Osteoblast (primary cell): ENCODE measurements around the gene DNAH6. TPM values are rescaled to one million over a fixed set of nuclear protein-coding genes. Genes with fewer than 3 reads are reported as not detected.

Experiments used
- DNase-seq: peaks from one replicate; pipeline ENCODE4 v3.0.0; 2011; ENCODE audit warnings: low spot score, mixed read lengths; ENCODE audit not compliant: insufficient read length; ENCODE audit errors: missing footprints
- H2AFZ ChIP-seq: 2 replicates; pipeline ENCODE4 v1.6.0; 2011; ENCODE audit warnings: mild to moderate bottlenecking, low read length
- H3K27ac ChIP-seq: 2 replicates; pipeline ENCODE4 v1.5.1; 2011; ENCODE audit warnings: mild to moderate bottlenecking, low read depth, low read length, moderate library complexity
- H3K27me3 ChIP-seq: 2 replicates; pipeline ENCODE4 v1.6.0; 2012; ENCODE audit warnings: mild to moderate bottlenecking, control low read depth, inconsistent platforms, low read length, moderate library complexity; ENCODE audit not compliant: insufficient read depth
- H3K36me3 ChIP-seq: 2 replicates; pipeline ENCODE4 v1.5.1; 2011; ENCODE audit warnings: mild to moderate bottlenecking, low read length, control low read depth, moderate library complexity; ENCODE audit not compliant: insufficient read depth
- H3K4me1 ChIP-seq: 2 replicates; pipeline ENCODE4 v1.5.1; 2011; ENCODE audit warnings: mild to moderate bottlenecking, low read length, control low read depth, moderate library complexity; ENCODE audit not compliant: insufficient read depth
- H3K4me2 ChIP-seq: 2 replicates; pipeline ENCODE4 v1.6.0; 2011; ENCODE audit warnings: mild to moderate bottlenecking, low read length; ENCODE audit not compliant: insufficient read depth
- H3K4me3 ChIP-seq: fragments of 200-600 bp; sonication (generic); 3 replicates; pipeline ENCODE4 v1.5.1; 2012; ENCODE audit warnings: mild to moderate bottlenecking, low read length, inconsistent platforms; ENCODE audit not compliant: insufficient read depth
- H3K79me2 ChIP-seq: 2 replicates; pipeline ENCODE4 v1.6.0; 2012; ENCODE audit warnings: mild to moderate bottlenecking, low read length, control low read depth, inconsistent platforms; ENCODE audit not compliant: insufficient read depth
- H3K9me3 ChIP-seq: 2 replicates; pipeline ENCODE4 v1.5.1; 2011; ENCODE audit warnings: low read depth, low read length, control low read depth
- H4K20me1 ChIP-seq: 2 replicates; pipeline ENCODE4 v1.6.0; 2012; ENCODE audit warnings: mild to moderate bottlenecking, low read length, control low read depth; ENCODE audit not compliant: insufficient read depth
- total RNA-seq: library from RNA; depleted of rRNA; stranded (reverse); fragments of >200 nt; gene quantifications from 2 replicates; pipeline ENCODE4 v1.2.3, GENCODE V29; 2012
- TF ChIP-seq, protein P1 (sequence below): IDR thresholded peaks from 2 replicates; pipeline ENCODE4 v1.5.1; 2011; ENCODE audit warnings: mild to moderate bottlenecking, low read depth, low read length, moderate library complexity; ENCODE audit errors: extremely low read depth

Gene DNAH6
- total RNA-seq, 1 donor = 0.36 TPM

DNA sequence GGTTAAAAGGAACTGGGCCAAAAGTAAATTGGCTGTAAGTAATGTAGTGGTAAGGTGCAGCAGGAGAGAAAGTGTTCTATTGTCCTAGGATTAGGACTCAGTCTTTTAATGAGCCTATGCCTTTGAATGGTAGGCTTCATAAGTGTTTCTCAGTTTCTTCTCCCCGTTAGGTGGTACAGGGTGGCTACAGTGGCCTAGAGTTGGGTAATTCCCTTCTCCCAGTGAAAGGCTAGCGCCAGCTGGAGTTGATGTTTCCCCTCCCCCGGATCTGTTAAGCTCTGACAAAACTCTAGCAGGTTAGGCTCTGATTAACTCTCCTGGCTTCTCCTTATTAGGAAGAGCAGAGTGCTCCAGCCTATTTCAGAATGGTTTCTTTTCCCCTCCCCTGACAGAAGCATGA lies 127.7 kb downstream of the DNAH6 start:
- H3K4me2 ChIP-seq = no peak overlapping the region
- no peaks in the 10 kb centered on the region for H3K9me3 ChIP-seq
- H4K20me1 ChIP-seq = no peaks in the 10 kb centered on the region
- H3K4me1 ChIP-seq = no peaks in the 10 kb centered on the region
- H3K79me2 ChIP-seq = no peaks in the 10 kb centered on the region
- H3K36me3 ChIP-seq = no peaks in the 10 kb centered on the region
- no peak overlapping the region for H2AFZ ChIP-seq
- no peak for DNase-seq
- H3K27ac ChIP-seq = no peak overlapping the region
- H3K4me3 ChIP-seq = no peak overlapping the region
- TF ChIP-seq, protein P1, sequence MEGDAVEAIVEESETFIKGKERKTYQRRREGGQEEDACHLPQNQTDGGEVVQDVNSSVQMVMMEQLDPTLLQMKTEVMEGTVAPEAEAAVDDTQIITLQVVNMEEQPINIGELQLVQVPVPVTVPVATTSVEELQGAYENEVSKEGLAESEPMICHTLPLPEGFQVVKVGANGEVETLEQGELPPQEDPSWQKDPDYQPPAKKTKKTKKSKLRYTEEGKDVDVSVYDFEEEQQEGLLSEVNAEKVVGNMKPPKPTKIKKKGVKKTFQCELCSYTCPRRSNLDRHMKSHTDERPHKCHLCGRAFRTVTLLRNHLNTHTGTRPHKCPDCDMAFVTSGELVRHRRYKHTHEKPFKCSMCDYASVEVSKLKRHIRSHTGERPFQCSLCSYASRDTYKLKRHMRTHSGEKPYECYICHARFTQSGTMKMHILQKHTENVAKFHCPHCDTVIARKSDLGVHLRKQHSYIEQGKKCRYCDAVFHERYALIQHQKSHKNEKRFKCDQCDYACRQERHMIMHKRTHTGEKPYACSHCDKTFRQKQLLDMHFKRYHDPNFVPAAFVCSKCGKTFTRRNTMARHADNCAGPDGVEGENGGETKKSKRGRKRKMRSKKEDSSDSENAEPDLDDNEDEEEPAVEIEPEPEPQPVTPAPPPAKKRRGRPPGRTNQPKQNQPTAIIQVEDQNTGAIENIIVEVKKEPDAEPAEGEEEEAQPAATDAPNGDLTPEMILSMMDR = no peak
- peaks cover 2% of the 10 kb centered on the region for H3K27me3 ChIP-seq

GRCh38 chr2:84646514-84646913 lies 130.2 kb downstream of the DNAH6 start:
- Histone ChIP-seq H3K27ac (no peak overlapping the region), H3K4me3 (no peak overlapping the region), H3K4me1 (no peaks in the 10 kb centered on the region), H3K9me3 (no peaks in the 10 kb centered on the region), H3K4me2 (no peak overlapping the region), H3K36me3 (no peaks in the 10 kb centered on the region), H3K27me3 (peaks cover 8% of the 10 kb centered on the region), H3K79me2 (no peaks in the 10 kb centered on the region), H2AFZ (no peak overlapping the region), H4K20me1 (no peaks in the 10 kb centered on the region)
- TF ChIP-seq, protein P1 = no peak
- DNase-seq = no peak

DNA sequence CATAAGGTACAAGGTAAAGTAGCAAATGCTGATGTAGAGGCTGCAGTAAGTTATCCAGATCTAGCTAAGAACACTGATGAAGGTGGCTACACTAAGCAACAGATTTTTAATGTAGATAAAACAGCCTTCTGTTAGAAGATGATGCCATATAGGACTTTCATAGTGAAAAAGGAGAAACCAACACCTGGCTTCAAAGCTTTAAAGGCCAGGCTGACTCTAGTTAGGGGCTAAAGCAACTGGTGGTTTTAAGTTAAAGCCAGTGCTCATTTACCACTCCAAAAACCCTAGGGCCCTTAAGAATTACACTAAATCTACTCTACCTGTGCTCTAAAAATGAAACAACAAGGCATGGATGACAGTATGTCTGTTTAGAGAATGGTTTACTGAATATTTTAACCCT lies 131.0 kb downstream of the DNAH6 start:
- no peaks in the 10 kb centered on the region for H3K36me3 ChIP-seq
- TF ChIP-seq, protein P1 = no peak
- H3K27me3 ChIP-seq = peaks cover 8% of the 10 kb centered on the region
- no peaks in the 10 kb centered on the region for H3K4me1 ChIP-seq
- H3K9me3 ChIP-seq = no peaks in the 10 kb centered on the region
- no peak overlapping the region for H3K27ac ChIP-seq
- no peak overlapping the region for H3K4me3 ChIP-seq
- DNase-seq = no peak
- no peaks in the 10 kb centered on the region for H3K79me2 ChIP-seq
- H4K20me1 ChIP-seq = no peaks in the 10 kb centered on the region
- no peak overlapping the region for H3K4me2 ChIP-seq
- H2AFZ ChIP-seq = no peak overlapping the region

DNA sequence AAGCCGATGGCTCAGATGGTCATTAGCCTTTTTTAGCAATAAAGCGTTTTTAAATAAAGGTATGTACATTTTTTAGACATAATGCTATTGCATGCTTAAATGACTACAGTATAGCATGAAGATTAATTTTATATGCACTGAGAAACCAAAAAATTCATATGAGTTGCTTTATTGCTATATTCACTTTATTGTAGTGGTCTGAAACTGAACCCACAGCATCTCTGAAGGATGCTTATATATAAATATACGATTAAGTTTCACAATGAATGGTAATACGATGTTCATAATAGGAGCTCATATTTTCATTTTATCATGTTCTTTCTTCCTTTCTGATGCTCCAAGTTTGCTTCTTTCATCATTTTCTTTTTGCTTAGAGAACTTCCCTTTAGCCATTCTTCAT lies 132.8 kb downstream of the DNAH6 start:
- H2AFZ ChIP-seq = no peak overlapping the region
- H3K36me3 ChIP-seq = no peaks in the 10 kb centered on the region
- no peak overlapping the region for H3K27ac ChIP-seq
- peaks cover 8% of the 10 kb centered on the region for H3K27me3 ChIP-seq
- TF ChIP-seq, protein P1 = no peak
- no peak for DNase-seq
- H3K9me3 ChIP-seq = no peaks in the 10 kb centered on the region
- no peaks in the 10 kb centered on the region for H3K79me2 ChIP-seq
- no peaks in the 10 kb centered on the region for H4K20me1 ChIP-seq
- H3K4me1 ChIP-seq = no peaks in the 10 kb centered on the region
- no peak overlapping the region for H3K4me3 ChIP-seq
- no peak overlapping the region for H3K4me2 ChIP-seq
